ENCODE results near the gene TGIF1. TPM values are rescaled to one million over a fixed set of nuclear protein-coding genes. Genes with fewer than 3 reads are reported as not detected.

Gene TGIF1
- total RNA-seq, 3 donors from 2014 or later: 37.1 to 67.2 (median 59.1) TPM

- Histone ChIP-seq H3K4me3 (peak overlapping the region; percentile 85), H3K36me3 (ENCODE audit: low read depth) (no peaks in the 10 kb centered on the region), H3K4me1 (ENCODE audit: low read depth) (peaks cover 6% of the 10 kb centered on the region), H3K9me3 (no peaks in the 10 kb centered on the region)
- ATAC-seq (peak; percentile 79), DNase-seq (peak; percentile 93 to 97 (median 96))
- intact Hi-C loops (cut with DNase I, micrococcal nuclease): loop anchor here in 1 of 2 donors (5.0 kb wide), 1 partner anchor 149 kb away; no protein-coding TSS in a partner anchor
- no peak for TF ChIP-seq CTCF (IDR thresholded peaks at IDR 0.05)
Observed at GRCh38 chr18:3447895-3448837, 1.8 kb upstream of the TGIF1 start.

- intact Hi-C loops (cut with DNase I, micrococcal nuclease): loop anchor here in 1 of 2 donors (5.0 kb wide), 1 partner anchor 148 kb away; no protein-coding TSS in a partner anchor
- DNase-seq (peak; percentile 82 to 91 (median 86)), ATAC-seq (peak; percentile 22)
- H3K4me3 ChIP-seq: peak overlapping the region; percentile 85
- H3K9me3 ChIP-seq: no peaks in the 10 kb centered on the region
- peaks cover 8% of the 10 kb centered on the region for H3K4me1 ChIP-seq (ENCODE audit: low read depth)
- H3K36me3 ChIP-seq (ENCODE audit: low read depth): no peaks in the 10 kb centered on the region
- no peak for TF ChIP-seq CTCF (IDR thresholded peaks at IDR 0.05)
Observed at GRCh38 chr18:3448838-3449511, 997 bp upstream of the TGIF1 start.

GRCh38 chr18:3449512-3450011 lies 410 bp upstream of the TGIF1 start:
- Histone ChIP-seq H3K4me1 (ENCODE audit: low read depth) (peaks cover 12% of the 10 kb centered on the region), H3K4me3 (peak overlapping the region; percentile 85), H3K9me3 (no peaks in the 10 kb centered on the region), H3K36me3 (ENCODE audit: low read depth) (no peaks in the 10 kb centered on the region)
- DNase-seq: peak; percentile 82 to 85 (median 85)
- intact Hi-C loops (cut with DNase I, micrococcal nuclease): loop anchor here (5.0 to 10.0 kb wide), 2 partner anchors 148 to 215 kb away; no protein-coding TSS in a partner anchor
- peak; percentile 25 for ATAC-seq
- no peak for TF ChIP-seq CTCF (IDR thresholded peaks at IDR 0.05)

GRCh38 chr18:3450799-3451182 lies 819 bp downstream of the TGIF1 start:
- H3K4me3 ChIP-seq: peak overlapping the region; percentile 85
- no peak for TF ChIP-seq CTCF (IDR thresholded peaks at IDR 0.05)
- peaks cover 13% of the 10 kb centered on the region for H3K4me1 ChIP-seq (ENCODE audit: low read depth)
- ATAC-seq: no peak
- no peaks in the 10 kb centered on the region for H3K9me3 ChIP-seq
- H3K36me3 ChIP-seq (ENCODE audit: low read depth): no peaks in the 10 kb centered on the region
- intact Hi-C loops (cut with DNase I, micrococcal nuclease): loop anchor here (5.0 to 10.0 kb wide), 2 partner anchors 147 to 214 kb away; no protein-coding TSS in a partner anchor
- no peak for DNase-seq

GRCh38 chr18:3451183-3451988 lies 1.4 kb downstream of the TGIF1 start:
- Histone ChIP-seq H3K9me3 (no peaks in the 10 kb centered on the region), H3K4me1 (ENCODE audit: low read depth) (peaks cover 18% of the 10 kb centered on the region), H3K36me3 (ENCODE audit: low read depth) (no peaks in the 10 kb centered on the region), H3K4me3 (peak overlapping the region; percentile 85)
- ATAC-seq (peak; percentile 28), DNase-seq (peak; percentile 95 to 97 (median 95))
- no peak for TF ChIP-seq CTCF (IDR thresholded peaks at IDR 0.05)
- intact Hi-C loops (cut with DNase I, micrococcal nuclease): loop anchor here (5.0 to 10.0 kb wide), 2 partner anchors 146 to 213 kb away; no protein-coding TSS in a partner anchor

Measured in mucosa of descending colon (tissue), 3 donors.